ENCODE measurements around the gene C16orf90.

The C16orf90 gene

GRCh38 chr16:3501783-3502400 is 6.6 kb upstream of the C16orf90 start:
- H3K27ac ChIP-seq, result no peak overlapping the region; the same call in 1 of the 2 replicates
- TF ChIP-seq, protein P1, sequence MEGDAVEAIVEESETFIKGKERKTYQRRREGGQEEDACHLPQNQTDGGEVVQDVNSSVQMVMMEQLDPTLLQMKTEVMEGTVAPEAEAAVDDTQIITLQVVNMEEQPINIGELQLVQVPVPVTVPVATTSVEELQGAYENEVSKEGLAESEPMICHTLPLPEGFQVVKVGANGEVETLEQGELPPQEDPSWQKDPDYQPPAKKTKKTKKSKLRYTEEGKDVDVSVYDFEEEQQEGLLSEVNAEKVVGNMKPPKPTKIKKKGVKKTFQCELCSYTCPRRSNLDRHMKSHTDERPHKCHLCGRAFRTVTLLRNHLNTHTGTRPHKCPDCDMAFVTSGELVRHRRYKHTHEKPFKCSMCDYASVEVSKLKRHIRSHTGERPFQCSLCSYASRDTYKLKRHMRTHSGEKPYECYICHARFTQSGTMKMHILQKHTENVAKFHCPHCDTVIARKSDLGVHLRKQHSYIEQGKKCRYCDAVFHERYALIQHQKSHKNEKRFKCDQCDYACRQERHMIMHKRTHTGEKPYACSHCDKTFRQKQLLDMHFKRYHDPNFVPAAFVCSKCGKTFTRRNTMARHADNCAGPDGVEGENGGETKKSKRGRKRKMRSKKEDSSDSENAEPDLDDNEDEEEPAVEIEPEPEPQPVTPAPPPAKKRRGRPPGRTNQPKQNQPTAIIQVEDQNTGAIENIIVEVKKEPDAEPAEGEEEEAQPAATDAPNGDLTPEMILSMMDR (conservative IDR thresholded peaks at IDR 0.05), result no peak

DNA sequence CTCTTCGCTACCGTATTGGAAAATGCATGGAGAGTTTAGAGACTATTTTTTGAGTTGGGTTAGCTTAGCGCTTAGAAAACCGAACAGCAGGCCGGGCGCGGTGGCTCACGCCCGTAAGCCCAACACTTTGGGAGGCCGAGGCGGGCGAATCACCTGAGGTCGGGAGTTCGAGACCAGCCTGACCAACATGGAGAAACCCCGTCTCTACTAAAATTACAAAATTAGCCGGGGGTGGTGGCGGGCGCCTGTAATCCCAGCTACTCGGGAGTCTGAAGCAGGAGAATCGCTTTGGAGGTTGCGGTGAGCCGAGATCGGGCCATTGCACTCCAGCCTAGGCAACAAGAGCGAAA is 6.1 kb upstream of the C16orf90 start:
- H3K27ac ChIP-seq, result peak overlapping the region; percentile 68

DNA sequence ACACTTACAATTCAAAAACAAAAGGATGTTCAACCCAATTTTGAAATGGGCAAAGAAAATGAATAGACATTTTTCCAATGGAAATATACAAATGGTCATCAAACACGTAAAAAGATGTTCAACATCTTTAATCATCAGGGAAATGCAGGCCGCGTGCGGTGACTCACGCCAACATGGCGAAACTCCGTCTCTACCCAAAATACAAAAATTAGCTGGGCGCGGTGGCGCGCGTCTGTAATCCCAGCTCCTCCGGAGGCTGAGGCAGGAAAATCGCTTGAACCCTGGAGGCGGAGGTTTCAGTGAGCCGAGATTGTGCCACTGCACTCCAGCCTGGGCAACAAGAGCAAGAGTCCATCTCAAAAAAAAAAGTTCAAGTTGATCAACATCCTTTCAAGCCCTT is 3.7 kb upstream of the C16orf90 start:
- H3K27ac ChIP-seq, result no peak overlapping the region
- TF ChIP-seq, protein P1 (conservative IDR thresholded peaks at IDR 0.05), result no peak

GRCh38 chr16:3497771-3498170 is 2.5 kb upstream of the C16orf90 start:
- TF ChIP-seq, protein P1 (conservative IDR thresholded peaks at IDR 0.05), result no peak
- no peak overlapping the region for H3K27ac ChIP-seq

DNA sequence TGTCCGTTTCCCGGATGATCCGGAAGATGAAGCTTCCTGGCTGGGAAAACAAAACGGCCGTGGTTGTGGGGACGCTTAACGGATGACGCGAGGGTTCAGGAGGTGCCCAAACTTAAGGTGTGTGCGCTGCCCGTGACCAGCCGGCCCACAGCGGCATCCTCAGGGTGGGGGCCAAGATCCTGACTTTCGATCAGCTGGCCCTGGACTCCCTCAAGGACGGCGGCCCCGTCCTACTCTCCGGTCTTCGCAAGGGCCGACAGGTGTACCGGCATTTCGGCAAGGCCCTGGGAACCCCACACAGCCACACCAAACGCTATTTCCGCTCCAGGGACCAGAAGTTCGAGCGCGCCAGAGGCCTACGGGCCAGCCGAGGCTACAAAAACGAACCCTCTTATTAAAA is 1.1 kb upstream of the C16orf90 start:
- TF ChIP-seq, protein P1 (conservative IDR thresholded peaks at IDR 0.05), result no peak
- H3K27ac ChIP-seq, result no peak overlapping the region

DNA sequence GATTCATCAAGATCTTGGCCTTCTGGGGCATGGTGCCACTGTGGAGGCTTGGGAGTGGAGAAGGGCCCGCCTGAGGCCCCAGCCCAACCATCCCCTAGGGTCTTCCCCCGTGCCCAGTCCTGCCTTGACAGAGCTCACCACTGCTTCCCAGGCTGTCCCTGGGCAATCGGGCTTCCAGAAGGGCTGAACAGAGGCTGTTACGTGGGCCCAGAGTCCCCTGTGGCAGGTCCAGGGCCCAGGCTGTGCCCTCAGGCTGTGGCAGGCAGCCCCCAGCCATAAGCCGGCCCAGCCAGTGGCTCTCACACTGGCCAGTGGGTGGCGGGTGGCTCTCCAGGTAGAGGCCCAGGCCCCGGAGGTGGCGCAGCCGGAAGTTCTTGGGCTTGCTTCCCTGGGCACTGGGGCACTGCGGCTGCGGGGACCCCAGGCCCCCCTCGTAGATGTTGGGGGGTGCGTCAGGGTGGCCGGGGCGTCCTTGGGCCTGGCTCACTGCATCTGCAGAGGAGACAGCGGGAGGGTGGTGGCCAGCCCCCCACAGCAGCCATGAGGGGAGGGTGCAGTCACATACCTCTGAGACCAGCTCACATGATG is 809 bp downstream of the C16orf90 start:
- TF ChIP-seq, protein P1 (conservative IDR thresholded peaks at IDR 0.05), result no peak
- H3K27ac ChIP-seq, result no peak overlapping the region

DNA sequence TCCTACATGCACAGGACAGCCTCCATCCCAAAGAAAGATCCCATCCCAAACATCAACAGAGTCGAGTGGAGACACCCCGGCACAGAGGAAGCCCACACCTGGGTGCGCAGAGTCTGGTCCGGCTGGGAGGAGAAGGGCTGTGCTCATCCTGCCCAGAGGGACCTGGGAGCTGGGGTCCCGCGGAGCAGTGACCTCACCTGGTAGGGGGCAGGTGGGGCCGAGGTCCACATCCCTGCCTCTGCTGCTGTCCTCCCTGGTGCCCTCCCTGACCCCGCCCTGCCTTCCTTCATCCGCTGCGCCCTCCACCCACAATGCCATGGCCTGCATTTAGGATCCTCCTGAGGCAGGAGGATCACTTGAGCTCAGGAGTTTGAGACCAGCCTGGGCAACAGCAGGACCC is 2.9 kb downstream of the C16orf90 start:
- no peak overlapping the region for H3K27ac ChIP-seq

More for the DNA sequence above, 2.9 kb downstream of the C16orf90 start:
- TF ChIP-seq, protein P1 (conservative IDR thresholded peaks at IDR 0.05), result no peak

All from VCaP (cell line).